ENCODE measurements around the gene ABLIM1.
A peak's percentile ranks its signal among the peaks of the same experiment; 100 is the strongest.

ABLIM1 gene

GRCh38 chr10:114483575-114483974 is 174.5 kb downstream of the ABLIM1 start:
- DNase-seq = no peak

DNA sequence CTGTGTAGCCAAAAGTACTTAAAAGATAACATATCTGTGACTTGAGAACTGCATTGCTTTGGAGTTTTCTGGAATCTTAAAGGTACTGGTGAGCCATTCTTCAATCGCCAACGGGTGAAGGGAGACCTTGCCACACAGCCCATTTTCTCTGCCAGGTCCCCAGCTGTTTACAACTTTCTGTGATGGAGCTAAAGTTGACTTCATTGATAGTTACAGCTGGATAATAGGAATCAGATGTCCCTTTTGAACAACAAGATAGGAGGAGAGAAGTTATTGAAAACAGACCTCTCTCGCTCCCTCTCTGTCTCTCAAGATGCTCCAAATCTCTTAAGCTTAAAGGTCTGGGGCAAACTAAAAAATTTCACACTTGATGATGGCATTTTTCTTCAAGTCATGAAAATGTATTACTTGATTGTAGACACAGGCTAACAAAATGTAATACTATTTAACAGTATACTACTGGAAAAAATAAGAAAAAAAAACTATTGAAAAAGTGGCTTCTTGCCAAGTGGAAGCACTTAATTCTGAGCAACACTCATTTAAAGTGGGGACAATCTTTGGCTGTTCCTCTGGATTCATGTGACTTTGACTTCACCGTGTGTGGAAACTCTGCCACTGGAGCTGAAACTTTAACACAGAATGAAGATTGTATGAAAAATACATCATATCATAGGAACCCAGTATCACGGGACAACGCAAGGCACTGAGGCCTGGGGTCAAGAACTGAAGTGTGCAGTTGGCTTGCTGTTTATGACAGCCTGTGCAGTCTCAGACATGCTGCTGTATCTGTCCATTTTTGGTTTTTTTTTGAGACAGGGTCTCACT is 175.4 kb downstream of the ABLIM1 start:
- no peak for DNase-seq

DNA sequence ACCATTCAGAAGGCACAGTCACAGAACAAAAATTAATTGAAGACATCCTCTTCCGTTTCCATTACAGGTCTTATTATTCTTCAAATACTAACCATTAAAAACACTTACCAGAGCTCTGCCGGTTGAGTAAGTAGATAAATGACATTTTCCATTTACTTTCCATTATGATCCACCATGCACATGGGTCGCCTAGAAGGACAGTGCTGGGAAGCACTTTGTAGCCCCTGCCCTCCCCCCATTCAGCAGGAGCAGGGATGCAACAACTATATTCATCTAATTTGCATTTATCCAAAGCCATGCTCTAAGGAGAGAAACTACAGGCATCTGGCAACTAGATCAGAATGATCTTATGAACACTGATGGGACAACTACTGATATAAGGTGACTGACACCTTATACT is 177.0 kb downstream of the ABLIM1 start:
- no peak for DNase-seq

DNA sequence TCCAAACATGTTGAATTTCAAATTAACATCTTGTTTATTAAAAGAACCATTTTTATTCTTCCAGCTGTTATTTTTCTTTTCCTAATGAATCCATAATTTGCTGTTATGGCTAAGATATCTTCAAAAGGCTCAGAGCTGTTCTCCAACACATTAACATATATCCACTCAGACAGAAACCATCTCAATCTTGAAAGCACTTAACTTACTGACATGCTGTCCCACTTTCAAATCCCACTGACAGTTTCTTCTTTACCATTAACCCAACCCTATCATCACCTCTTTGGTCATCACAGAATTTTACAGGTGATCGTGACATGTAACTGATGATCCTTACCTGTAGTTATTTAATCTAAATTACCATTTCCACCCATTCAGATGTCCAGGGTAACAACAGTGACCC is 178.2 kb downstream of the ABLIM1 start:
- no peak for DNase-seq

- no peak for DNase-seq
These were observed 178.8 kb downstream of the ABLIM1 start for GRCh38 chr10:114479307-114479706.

GRCh38 chr10:114478281-114478680 is 179.8 kb downstream of the ABLIM1 start:
- DNase-seq = no peak

GRCh38 chr10:114477285-114477684 is 180.8 kb downstream of the ABLIM1 start:
- no peak for DNase-seq

DNA sequence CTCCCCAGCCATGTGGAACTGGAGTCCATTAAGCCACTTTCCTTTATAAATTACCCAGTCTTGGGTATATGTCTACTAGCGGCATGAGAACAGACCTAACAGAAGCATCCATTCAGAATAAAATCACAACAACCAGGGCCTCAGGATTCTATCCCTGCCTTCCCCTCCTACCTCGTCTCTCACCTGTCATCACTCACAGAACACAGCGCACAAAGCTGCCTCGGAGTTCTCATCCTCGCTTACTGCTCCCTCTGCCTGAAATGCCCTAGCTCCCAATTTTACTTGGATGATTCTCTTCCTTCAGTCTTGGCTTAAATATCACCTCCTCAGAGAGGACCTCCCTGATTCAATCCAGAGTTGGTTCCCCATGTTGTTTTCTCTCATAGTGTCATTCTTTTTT is 183.1 kb downstream of the ABLIM1 start:
- DNase-seq = no peak

- no peak for DNase-seq
These were observed 184.3 kb downstream of the ABLIM1 start for GRCh38 chr10:114473776-114474175.

- no peak for DNase-seq
These were observed 185.2 kb downstream of the ABLIM1 start for GRCh38 chr10:114472877-114473253.

- DNase-seq = peak; percentile 75
These were observed 185.9 kb downstream of the ABLIM1 start for GRCh38 chr10:114471906-114472876.

- DNase-seq = peak; percentile 36
These were observed 186.8 kb downstream of the ABLIM1 start for GRCh38 chr10:114470956-114471905.

- no peak for DNase-seq
These were observed 187.7 kb downstream of the ABLIM1 start for GRCh38 chr10:114470361-114470760.

DNA sequence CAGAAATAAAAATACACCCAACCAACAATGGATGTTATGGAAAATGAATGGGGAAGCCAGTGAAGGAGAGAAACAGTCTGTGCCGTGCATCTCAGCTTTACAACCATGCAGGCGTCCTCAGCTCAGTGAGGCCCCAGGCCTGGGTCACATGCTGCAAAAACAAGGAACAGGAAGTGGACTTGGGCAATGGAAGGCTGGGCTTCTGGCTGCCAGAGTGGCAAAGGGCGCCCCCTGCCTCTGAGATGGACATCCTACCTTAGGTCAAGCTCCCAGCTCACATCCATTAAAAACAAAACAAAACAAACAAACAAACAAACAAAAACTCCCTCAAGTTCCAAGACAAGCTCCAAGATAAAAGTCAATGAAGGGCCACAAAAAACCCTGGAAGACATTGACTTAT is 199.1 kb downstream of the ABLIM1 start:
- no peak for DNase-seq

DNA sequence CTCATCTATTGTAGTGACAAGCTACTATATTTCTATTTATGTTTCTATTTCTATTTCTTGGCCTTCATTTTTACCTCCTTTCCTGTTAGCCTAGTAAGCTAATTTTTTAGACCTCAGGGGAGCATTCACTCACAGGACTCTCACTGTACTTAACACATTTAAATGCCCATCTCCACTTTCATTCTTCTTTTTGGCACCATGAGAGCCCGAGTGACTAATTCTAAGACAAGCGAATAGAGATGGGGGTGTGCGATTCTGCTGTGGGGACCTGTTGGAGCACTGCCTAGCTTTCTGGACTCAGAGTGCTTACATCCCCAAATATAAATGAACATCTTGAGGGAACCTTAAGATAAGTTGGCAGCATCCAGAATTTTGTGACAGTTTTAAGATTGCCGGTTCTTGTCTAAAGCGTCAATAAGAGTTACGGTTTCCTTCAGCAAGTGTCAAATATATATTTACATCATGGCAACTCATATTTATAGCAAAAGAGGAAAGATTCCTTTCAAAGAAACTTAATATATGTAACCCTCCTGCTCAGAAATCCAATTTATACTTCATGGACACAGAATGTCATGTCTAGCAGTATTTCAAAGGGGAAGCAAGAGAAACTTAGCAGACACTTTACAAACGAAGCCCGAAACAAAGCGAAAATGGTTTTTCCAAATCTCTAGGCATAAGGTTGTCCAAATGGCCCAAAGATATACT is 199.7 kb downstream of the ABLIM1 start:
- no peak for DNase-seq

- no peak for DNase-seq
These were observed 204.5 kb downstream of the ABLIM1 start for GRCh38 chr10:114453576-114453975.

DNA sequence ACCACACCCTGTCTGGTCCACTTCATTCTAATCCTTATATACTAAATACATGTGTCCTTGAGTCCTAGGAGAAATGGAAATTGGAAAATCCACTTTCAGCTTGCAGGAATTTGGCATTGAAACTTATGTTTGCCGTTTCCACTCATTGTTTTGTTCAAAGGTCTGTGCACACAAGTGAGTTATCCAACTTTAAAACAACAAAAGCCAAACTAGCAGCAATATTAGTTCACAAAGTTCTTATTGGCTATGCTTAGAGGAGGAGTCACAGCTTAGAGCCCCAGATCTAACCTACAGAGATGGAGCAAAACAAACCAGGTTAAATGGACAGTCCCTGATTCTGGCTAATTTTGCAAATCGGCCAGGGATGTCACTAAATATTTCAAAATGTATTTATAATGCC is 209.2 kb downstream of the ABLIM1 start:
- DNase-seq = no peak

GRCh38 chr10:114445332-114445731 is 212.7 kb downstream of the ABLIM1 start:
- DNase-seq = no peak

DNA sequence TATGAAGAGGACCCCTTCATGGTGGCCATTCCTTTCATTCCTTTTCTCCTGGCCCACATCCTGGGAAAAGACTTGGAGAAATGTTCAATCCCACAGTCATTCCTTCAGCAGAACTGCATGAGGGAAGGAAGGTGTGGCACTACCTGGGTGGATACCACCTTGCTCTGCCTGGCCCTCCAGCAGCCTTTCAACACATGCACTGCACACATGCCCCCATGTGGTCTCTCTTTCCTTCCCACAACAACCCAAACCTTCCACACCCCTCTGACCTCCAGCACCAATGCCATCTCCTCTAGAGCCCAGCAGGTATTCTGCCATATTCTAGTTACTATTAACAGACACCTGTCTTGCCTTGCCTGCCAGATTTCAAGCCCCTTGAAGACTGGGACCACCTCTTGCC is 213.3 kb downstream of the ABLIM1 start:
- DNase-seq = no peak

DNA sequence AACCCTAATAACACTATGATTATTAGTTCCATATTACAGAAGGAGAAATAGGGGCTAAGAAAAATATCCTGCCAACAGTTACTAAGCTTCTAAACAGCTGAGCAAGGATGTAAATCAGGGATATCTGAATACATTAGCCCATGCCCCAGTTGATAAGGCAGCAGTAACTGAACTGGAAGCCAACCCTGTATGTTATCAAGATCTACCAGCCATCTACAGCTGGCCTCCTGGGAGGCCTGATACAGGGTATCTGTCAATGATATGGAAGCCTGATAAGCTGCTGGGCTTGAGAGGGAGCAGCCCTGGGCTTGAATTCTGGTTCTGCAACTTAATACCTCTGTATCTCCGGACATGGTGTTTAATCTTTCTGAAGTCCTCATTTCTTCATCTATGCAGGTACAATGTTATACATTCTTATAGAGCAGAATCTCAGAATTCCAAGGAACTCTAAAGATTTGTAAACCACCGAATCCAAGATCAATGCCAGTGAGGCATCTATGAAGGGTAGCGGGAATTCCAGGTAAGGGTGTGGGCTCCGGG is 215.9 kb downstream of the ABLIM1 start:
- no peak for DNase-seq

DNA sequence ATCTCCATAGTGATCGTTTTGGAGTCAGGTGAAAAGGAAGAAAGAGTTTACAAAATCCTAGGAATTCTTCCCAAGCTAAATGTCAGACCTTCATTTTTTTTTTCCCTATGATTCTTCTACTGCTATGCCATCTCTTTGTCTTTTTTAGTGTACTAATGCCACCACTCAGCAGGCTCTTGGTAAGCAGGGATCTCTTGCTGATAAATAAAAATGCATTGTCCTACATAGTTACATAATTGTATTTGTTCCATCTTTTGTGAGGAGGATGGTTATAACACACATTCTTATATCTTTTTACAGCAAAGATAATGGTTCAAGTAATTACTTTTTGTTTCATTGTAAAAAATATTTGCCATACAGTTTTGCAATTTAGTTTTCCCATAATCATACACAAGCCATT is 217.0 kb downstream of the ABLIM1 start:
- DNase-seq = no peak

All from DMS153 (cell line).